ENCODE results near the gene FGF7.

DNA sequence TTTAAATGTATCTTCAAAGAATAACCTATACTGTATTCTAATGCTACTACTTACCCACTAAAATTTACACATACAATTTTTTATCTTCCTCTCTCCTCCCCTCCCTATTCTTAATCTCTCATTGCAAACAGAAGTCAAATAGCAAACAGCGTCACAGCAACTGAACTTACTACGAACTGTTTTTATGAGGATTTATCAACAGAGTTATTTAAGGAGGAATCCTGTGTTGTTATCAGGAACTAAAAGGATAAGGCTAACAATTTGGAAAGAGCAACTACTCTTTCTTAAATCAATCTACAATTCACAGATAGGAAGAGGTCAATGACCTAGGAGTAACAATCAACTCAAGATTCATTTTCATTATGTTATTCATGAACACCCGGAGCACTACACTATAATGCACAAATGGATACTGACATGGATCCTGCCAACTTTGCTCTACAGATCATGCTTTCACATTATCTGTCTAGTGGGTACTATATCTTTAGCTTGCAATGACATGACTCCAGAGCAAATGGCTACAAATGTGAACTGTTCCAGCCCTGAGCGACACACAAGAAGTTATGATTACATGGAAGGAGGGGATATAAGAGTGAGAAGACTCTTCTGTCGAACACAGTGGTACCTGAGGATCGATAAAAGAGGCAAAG, 984 bp downstream of the FGF7 start:
- TF ChIP-seq, protein P1, sequence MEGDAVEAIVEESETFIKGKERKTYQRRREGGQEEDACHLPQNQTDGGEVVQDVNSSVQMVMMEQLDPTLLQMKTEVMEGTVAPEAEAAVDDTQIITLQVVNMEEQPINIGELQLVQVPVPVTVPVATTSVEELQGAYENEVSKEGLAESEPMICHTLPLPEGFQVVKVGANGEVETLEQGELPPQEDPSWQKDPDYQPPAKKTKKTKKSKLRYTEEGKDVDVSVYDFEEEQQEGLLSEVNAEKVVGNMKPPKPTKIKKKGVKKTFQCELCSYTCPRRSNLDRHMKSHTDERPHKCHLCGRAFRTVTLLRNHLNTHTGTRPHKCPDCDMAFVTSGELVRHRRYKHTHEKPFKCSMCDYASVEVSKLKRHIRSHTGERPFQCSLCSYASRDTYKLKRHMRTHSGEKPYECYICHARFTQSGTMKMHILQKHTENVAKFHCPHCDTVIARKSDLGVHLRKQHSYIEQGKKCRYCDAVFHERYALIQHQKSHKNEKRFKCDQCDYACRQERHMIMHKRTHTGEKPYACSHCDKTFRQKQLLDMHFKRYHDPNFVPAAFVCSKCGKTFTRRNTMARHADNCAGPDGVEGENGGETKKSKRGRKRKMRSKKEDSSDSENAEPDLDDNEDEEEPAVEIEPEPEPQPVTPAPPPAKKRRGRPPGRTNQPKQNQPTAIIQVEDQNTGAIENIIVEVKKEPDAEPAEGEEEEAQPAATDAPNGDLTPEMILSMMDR (IDR thresholded peaks at IDR 0.05), result no peak
- TF ChIP-seq EZH2 (IDR thresholded peaks at IDR 0.05; ENCODE audit: borderline replicate concordance, insufficient read depth, low read depth, low read length, poor library complexity, severe bottlenecking), result no peak
